NCI-H526 (cell line): ENCODE measurements around the gene UTP11.

Source experiments
- DNase-seq, 2 experiments: peaks; one replicate each; lab custom pipeline; 2025; lab: John Stamatoyannopoulos, UW

UTP11 gene

DNA sequence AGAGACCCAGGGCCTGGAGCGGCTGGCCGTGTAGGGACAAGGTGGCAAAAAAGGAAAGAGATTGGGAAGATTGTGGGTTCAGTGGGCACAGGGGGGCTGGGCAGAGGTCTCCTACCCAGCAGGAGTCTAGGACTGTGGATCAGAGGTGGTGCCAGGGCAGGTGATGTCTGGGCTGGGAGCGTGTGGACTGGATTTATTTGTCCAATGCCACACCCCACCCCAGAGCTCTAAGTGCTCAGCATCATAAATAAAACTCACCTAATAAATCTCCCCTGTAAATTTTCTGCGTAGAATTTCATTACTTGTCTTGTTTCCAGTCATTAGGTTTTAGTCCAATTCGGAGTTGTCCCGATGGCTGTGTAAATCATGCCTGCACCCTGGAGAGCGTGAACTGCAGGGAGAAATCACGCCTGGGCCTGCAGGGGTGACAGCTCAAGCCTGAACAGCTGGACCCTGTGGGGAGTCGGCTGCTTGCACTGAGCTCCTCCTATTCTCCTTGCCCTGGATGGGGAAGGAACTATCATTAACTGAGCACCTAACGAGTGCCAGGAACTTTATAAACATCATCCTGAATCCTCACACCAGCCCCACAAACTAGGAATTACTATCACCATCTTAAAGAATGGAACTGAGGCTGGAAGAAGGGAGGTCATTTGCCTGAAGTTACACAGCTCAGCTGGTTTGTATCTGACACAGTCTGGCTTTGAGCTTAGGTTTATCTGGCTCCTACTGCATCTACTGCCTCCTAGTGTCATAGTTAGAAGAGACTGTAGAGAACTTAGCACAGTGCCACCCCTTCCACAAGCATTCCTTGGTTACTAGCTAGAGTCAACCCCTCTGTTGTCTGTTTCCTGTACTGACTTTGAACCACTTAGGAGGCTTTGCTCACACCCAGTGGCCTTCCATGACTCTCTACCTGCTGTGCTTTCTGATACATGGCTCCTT, 59.0 kb downstream of the UTP11 start:
- peak in 1 of 2 experiments; percentile 63 for DNase-seq

DNA sequence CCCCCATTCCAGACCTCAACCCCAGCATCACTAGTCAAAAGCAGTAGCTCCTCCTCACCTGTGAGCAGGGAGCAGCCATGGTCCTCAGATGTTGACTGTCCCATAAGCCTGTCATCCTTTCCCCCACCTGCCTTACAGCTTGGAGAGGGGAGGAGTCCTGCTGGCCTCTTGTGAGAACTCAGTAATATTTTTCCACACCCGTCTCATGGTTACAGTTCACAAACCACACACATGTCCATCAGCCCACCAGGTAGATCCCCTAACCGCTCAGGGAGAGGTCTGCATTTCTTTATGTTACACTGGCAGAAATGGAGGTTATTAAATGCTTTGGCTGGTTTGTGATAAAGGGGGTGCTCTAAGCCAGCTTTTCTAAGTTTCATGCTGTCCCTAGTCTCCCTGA, 60.3 kb downstream of the UTP11 start:
- DNase-seq, result peak in 1 of 2 experiments; percentile 15

DNA sequence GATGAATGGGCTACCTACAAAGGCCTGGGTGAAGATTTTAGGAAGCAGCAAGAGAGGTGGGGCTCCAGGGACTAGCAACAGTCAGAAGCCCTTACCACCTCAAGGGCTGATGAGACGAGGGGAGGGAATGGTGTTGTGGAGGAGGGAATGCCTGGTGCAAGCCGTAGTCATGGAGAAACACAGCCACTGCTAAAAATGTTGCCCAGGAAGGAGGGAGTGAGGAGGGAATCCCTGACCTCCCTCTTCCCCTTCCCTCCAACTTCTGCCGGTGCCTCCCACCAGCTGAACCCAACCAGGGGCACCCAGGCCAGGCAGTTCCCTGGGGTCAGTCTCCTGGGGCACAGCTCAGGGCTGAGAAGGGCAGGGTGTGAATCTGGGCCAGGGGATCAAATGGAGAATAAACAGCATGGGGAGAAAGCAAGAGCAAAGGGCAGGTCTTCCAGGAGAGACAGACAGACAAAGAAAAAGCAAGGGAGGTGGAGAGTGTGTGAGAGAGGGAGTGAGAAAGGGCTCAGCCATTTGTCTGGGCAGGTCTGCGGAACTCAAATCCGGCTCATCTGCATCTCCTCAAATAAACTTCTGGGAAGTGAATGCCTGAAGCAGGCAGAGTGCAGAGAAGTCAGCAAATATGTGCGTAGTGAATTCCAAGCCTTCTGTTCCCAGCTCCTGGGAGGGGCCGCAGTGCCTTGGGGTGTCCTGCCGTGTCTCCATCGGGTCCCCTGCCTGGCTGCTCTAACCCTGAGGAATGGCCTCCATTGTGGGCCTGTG, 61.2 kb downstream of the UTP11 start:
- DNase-seq, result no peak

DNA sequence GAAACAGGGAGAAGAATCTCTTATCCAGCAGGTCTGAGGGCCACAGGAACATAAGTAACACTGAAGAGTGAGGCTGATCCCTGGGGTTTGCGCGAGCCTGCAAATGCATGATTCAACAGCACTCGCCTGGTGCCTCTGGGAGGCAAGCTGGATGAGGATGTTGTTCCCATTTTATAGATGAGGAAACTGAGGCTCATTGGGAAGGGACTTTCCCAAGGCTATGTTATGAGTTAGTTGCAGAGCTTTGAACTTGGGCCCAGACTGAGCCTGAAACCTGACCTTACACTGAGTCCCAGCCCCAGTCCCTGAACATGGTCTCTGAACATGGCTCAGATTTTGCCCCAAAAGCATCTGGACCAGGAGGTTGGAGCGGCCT, 61.8 kb downstream of the UTP11 start:
- no peak for DNase-seq
